ENCODE measurements around the gene DNAAF5.

- TF ChIP-seq POLR2A (conservative IDR thresholded peaks at IDR 0.05): no peak
- TF ChIP-seq NR4A1 (CRISPR knock-in tag; IDR thresholded peaks at IDR 0.05): no peak
- TF ChIP-seq NR4A1 (tag; IDR thresholded peaks at IDR 0.05): no peak
- TF ChIP-seq PHF8 (IDR thresholded peaks at IDR 0.05; ENCODE audit: borderline replicate concordance, low read length): no peak
- TF ChIP-seq FOXK2 (conservative IDR thresholded peaks at IDR 0.05 in 1 of 2, IDR thresholded peaks at IDR 0.05 in 1 of 2; ENCODE audit: low read depth in 2 of 2): no peak
- TF ChIP-seq CTCF (IDR thresholded peaks at IDR 0.05 in 2 of 3, conservative IDR thresholded peaks at IDR 0.05 in 1 of 3; ENCODE audit: insufficient read depth in 2 of 3, low read depth in 1 of 3, low read length in 3 of 3): no peak
- no peak for TF ChIP-seq ZNF175 (CRISPR knock-in tag; IDR thresholded peaks at IDR 0.05; ENCODE audit: low read depth)
- no peak for TF ChIP-seq YBX1 (IDR thresholded peaks at IDR 0.05)
- no peak for TF ChIP-seq U2AF1 (optimal IDR thresholded peaks at IDR 0.05; ENCODE audit: low read depth, low read length)
- no peak for TF ChIP-seq CHD2 (IDR thresholded peaks at IDR 0.05; ENCODE audit: low read depth, low read length)
- TF ChIP-seq MTA1 (IDR thresholded peaks at IDR 0.05; ENCODE audit: borderline replicate concordance): no peak
- TF ChIP-seq CEBPB (tag; IDR thresholded peaks at IDR 0.05): no peak
Measured at GRCh38 chr7:785416-785815, 58.9 kb downstream of the DNAAF5 start.

Measured in K562 (cell line).